Uterus (tissue), 4 donors: Measurements from ENCODE around the gene KLHL3. TPM values are rescaled to one million over a fixed set of nuclear protein-coding genes. Genes with fewer than 3 reads are reported as not detected.

Source experiments
- DNase-seq, 2 donors: peaks; one replicate each; pipeline ENCODE4 v3.0.0-alpha.2; 2019 to 2020
- H3K27ac ChIP-seq, 2 donors: fragments of 200-600 bp; sonication (generic); 1 replicate in 1 of 2; 2 replicates in 1 of 2; pipeline ENCODE4 v1.5.1; 2016 to 2018
- H3K27me3 ChIP-seq, 2 donors: fragments of 200-600 bp; sonication (generic); one replicate each; pipeline ENCODE4 v1.5.1; 2018 to 2019; ENCODE audit warnings: control low read depth in 1 of 2
- H3K36me3 ChIP-seq, 2 donors: fragments of 200-600 bp; sonication (generic); one replicate each; pipeline ENCODE4 v1.5.1; 2019; ENCODE audit warnings: control low read depth in 1 of 2
- H3K4me1 ChIP-seq, 2 donors: fragments of 200-600 bp; sonication (generic); one replicate each; pipeline ENCODE4 v1.5.1; 2018 to 2019; ENCODE audit warnings: control low read depth in 1 of 2
- H3K4me3 ChIP-seq, 2 donors: fragments of 200-600 bp; sonication (generic); 1 replicate in 1 of 2; 2 replicates in 1 of 2; pipeline ENCODE4 v1.5.1; 2018 to 2019; ENCODE audit warnings: mild to moderate bottlenecking in 1 of 2
- H3K9me3 ChIP-seq, 2 donors: fragments of 200-600 bp; sonication (generic); one replicate each; pipeline ENCODE4 v1.5.1; 2019; ENCODE audit warnings: control low read depth in 1 of 2
- POLR2A ChIP-seq, 2 donors: fragments of 450-650 bp; IDR thresholded peaks; one replicate each; pipeline ENCODE4 v1.6.1; 2016; ENCODE audit warnings: antibody characterized with exemption in 2 of 2, mild to moderate bottlenecking in 1 of 2, moderate library complexity in 1 of 2
- intact Hi-C: fragments of 100-400 bp; cut with DNase I; formaldehyde crosslinking; loops from one replicate; pipeline ENCODE4 v1.15.1; 2023; ENCODE audit warnings: low total_unique reads
- total RNA-seq, 4 donors: library from RNA; depleted of rRNA in 3 of 4; stranded (reverse); fragments of >200 nt in 3 of 4; gene quantifications; one replicate each; pipeline versions ENCODE4 v1.1.0 to v1.2.4, GENCODE V29; 2014 to 2023
- TF ChIP-seq, protein P1 (sequence below), 4 experiments: fragments of 200-600 bp in 2 of 4; fragments of 450-650 bp in 2 of 4; sonication (generic) in 2 of 4; IDR thresholded peaks; one replicate each; pipeline ENCODE4 v1.5.1; 2016 to 2019; ENCODE audit warnings: antibody characterized with exemption in 4 of 4, mild to moderate bottlenecking in 2 of 4, moderate library complexity in 1 of 4
- donor health status: DM: yes; HTN: yes; CAD: no.

The KLHL3 gene
- total RNA-seq, 4 donors from 2014 or later: 3.1 to 21.8 (median 8.9) TPM

DNA sequence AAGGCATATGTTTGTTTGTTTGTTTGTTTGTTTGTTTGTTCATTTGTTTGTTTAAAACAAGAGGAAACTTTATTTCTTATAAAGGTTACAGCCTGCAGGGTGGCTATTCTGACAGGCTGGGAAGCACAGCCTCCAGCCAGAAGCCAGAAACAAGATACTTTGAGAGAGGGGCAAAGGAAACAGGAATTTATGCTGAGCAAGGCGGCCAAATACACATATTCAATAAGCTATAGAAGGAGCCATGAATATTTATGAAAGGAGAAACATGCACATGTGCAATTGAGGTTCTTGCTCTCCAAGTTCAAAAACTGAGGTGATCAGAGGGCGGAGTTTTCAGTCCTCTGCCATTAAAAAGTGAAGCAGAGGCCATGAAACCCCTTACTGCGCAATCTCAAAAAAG is 19.6 kb downstream of the KLHL3 start:
- intact Hi-C loops: no loop called here
- TF ChIP-seq POLR2A (IDR thresholded peaks at IDR 0.05): no peak
- TF ChIP-seq, protein P1, sequence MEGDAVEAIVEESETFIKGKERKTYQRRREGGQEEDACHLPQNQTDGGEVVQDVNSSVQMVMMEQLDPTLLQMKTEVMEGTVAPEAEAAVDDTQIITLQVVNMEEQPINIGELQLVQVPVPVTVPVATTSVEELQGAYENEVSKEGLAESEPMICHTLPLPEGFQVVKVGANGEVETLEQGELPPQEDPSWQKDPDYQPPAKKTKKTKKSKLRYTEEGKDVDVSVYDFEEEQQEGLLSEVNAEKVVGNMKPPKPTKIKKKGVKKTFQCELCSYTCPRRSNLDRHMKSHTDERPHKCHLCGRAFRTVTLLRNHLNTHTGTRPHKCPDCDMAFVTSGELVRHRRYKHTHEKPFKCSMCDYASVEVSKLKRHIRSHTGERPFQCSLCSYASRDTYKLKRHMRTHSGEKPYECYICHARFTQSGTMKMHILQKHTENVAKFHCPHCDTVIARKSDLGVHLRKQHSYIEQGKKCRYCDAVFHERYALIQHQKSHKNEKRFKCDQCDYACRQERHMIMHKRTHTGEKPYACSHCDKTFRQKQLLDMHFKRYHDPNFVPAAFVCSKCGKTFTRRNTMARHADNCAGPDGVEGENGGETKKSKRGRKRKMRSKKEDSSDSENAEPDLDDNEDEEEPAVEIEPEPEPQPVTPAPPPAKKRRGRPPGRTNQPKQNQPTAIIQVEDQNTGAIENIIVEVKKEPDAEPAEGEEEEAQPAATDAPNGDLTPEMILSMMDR (IDR thresholded peaks at IDR 0.05): no peak
- Histone ChIP-seq H3K9me3 (peaks cover 0 to 6% of the 10 kb centered on the region in 2 donors), H3K4me3 (no peak overlapping the region), H3K27ac (no peak overlapping the region), H3K27me3 (no peaks in the 10 kb centered on the region), H3K4me1 (no peaks in the 10 kb centered on the region), H3K36me3 (no peaks in the 10 kb centered on the region)
- no peak for DNase-seq

DNA sequence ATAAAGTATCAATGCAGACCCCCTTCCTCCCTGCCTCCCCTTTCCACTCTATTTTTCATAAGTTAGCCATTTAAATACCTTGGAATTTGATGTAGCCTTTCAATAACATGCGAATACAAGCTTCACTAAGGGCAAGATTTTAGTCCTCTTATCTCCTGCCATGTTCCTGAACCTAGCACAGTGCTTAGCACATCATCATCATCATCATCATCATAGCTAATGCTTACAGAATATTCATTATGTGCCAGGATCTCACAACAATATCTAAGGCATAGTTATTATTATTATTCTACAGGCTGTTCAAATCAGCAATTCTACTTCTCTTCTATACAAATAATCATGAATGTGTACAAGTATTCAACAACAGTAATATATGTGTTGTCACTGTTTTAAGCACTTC is 20.4 kb downstream of the KLHL3 start:
- Histone ChIP-seq H3K27me3 (no peaks in the 10 kb centered on the region), H3K9me3 (peaks cover 0 to 6% of the 10 kb centered on the region in 2 donors), H3K27ac (no peak overlapping the region), H3K4me1 (no peaks in the 10 kb centered on the region), H3K4me3 (no peak overlapping the region), H3K36me3 (no peaks in the 10 kb centered on the region)
- no peak for TF ChIP-seq POLR2A (IDR thresholded peaks at IDR 0.05)
- intact Hi-C loops: no loop called here
- DNase-seq: no peak

DNA sequence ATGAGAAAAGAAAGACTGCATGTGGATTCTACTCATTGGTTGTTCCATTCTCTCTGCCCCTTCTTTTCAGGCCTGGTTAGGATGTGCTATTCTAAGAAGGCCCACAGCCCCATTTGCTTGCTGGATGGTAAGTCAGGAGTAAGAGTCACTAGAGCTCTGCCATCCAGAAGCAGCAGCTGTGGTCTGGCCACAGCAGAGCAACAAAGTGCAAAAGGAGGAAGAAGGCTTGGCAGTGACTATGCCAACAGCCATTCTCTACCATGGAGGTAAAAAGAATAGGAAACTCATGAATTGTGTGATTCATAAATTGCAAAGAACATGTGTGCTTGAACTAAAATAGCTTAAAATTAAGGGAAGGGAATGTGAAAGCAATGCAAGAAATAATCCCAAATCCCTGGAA is 20.9 kb downstream of the KLHL3 start:
- no peaks in the 10 kb centered on the region for H3K36me3 ChIP-seq
- no peak overlapping the region for H3K27ac ChIP-seq
- DNase-seq: no peak
- intact Hi-C loops: no loop called here
- H3K4me1 ChIP-seq: no peaks in the 10 kb centered on the region
- TF ChIP-seq, protein P1 (IDR thresholded peaks at IDR 0.05): no peak
- TF ChIP-seq POLR2A (IDR thresholded peaks at IDR 0.05): no peak
- no peak overlapping the region for H3K4me3 ChIP-seq
- peaks cover 0 to 6% of the 10 kb centered on the region in 2 donors for H3K9me3 ChIP-seq
- no peaks in the 10 kb centered on the region for H3K27me3 ChIP-seq

DNA sequence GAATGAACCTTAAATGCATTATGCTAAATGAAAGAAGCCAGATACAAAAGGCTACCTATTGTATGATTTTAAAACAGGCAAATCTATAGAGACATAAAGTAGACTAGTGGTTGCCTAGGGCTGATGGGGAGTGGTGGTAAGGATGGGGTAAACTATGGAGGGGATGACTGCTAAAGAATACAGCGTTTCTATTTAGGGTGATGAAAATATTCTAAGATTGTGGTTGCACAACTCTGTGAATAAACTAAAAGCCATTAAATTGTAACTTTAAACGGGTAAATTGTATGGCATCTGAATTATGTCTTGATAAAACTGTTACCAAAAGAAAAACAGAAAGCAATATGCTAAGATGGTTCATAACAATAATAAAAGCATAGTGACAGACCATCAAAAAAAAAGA is 21.4 kb downstream of the KLHL3 start:
- H3K9me3 ChIP-seq: peaks cover 0 to 6% of the 10 kb centered on the region in 2 donors
- no peak for TF ChIP-seq POLR2A (IDR thresholded peaks at IDR 0.05)
- TF ChIP-seq, protein P1 (IDR thresholded peaks at IDR 0.05): no peak
- intact Hi-C loops: no loop called here

DNA sequence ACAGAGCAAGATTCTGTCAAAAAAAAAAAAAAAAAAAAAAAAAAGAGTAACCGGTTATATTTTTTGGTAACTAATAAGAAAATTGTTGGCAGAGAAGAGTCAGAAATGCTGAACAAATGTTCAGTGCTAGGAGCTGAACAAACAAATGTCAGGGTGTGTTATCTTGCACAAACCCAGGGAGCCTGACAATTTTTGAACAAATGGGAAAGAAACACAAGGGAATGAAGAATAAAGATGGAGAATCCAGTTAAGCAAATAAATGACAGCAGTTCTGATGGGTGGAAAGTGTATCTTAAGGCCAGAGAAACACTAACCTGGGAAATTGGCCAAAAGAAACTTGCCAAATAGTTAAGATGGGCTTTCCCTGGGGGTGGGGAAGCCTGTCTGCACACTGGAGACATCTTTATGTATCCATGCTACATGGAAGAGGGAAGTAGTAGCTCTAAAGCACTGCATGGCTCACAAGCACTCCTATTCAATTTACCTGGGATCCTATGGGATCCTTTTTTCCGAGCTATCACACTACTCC is 23.7 kb downstream of the KLHL3 start:
- intact Hi-C loops: no loop called here
- no peaks in the 10 kb centered on the region for H3K4me1 ChIP-seq
- no peaks in the 10 kb centered on the region for H3K27me3 ChIP-seq
- no peak overlapping the region for H3K4me3 ChIP-seq
- H3K27ac ChIP-seq: no peak overlapping the region
- DNase-seq: no peak
- TF ChIP-seq, protein P1 (IDR thresholded peaks at IDR 0.05): no peak
- TF ChIP-seq POLR2A (IDR thresholded peaks at IDR 0.05): no peak
- H3K9me3 ChIP-seq: peaks cover 0 to 6% of the 10 kb centered on the region in 2 donors
- no peaks in the 10 kb centered on the region for H3K36me3 ChIP-seq

More for the DNA sequence above, 21.4 kb downstream of the KLHL3 start:
- H3K27ac ChIP-seq: no peak overlapping the region
- H3K36me3 ChIP-seq: no peaks in the 10 kb centered on the region
- no peak overlapping the region for H3K4me3 ChIP-seq
- no peaks in the 10 kb centered on the region for H3K27me3 ChIP-seq
- no peaks in the 10 kb centered on the region for H3K4me1 ChIP-seq
- no peak for DNase-seq

DNA sequence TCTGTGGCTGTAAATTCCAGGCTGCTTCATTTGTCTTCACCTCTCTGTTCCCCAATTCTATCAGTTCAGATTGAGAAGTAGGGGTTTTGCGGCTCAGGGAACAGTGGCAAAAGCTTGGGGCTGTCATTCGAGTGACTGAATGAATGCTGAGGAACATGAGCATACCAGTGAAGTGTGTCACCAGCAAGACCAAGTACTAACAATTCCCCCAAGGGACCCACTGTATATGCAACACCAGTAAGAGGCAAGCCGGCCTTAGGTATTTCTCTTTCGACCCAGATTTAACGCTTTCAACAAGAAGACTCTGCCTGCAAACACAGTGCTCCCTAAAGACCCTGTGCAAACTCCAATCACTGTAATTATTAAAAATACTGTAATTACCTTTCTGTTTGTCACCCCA is 25.8 kb downstream of the KLHL3 start:
- Histone ChIP-seq H3K4me3 (no peak overlapping the region), H3K9me3 (peaks cover 0 to 6% of the 10 kb centered on the region in 2 donors), H3K27me3 (no peaks in the 10 kb centered on the region), H3K36me3 (no peaks in the 10 kb centered on the region), H3K27ac (no peak overlapping the region), H3K4me1 (no peaks in the 10 kb centered on the region)
- intact Hi-C loops: no loop called here
- TF ChIP-seq, protein P1 (IDR thresholded peaks at IDR 0.05): no peak
- TF ChIP-seq POLR2A (IDR thresholded peaks at IDR 0.05): no peak
- no peak for DNase-seq
